ENCODE measurements around the gene ZC3HAV1L. TPM values are rescaled to one million over a fixed set of nuclear protein-coding genes. Genes with fewer than 3 reads are reported as not detected.

ZC3HAV1L gene
- total RNA-seq, 1 experiment from 2014 or later = 11.8 TPM

DNA sequence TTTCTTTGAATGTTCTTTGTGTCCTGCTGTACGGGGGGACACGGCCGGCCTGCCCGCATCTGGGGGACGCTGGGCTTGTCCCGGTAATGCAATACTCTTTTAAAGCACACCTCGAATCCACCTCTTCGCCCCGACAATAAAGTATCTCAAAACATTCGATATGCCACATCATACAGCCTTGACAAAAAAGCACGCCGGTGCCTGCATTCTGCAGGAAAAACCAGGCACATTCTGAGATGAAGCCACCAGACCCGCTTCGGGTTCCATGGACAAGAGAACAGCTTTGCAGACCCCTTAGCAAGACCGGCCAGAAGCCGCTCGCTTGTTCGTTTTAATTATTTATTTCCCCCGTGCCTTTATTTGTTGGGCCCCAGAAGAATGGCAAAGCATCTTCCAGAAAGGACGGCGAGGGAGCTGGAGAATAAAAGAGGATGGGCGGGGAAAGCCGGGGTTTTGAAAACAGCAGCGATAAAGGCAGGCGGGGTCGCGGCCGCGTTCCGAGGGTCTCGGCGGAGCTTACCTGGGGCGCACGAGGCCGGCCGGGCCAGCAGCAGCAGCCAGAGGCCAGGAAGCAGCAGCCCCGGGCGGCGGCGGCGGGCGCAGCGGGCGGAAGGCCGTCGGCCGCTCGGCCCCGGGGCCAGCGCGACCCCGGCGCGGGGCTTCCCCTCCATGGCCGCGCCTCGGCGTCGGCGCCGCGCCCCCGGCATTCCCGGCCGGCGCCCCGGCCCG, 55.1 kb downstream of the ZC3HAV1L start:
- Histone ChIP-seq H3K27ac (ENCODE audit: low read depth, low read length) (peak overlapping the region; percentile 61; the same call in 1 of the 2 replicates), H3K4me1 (ENCODE audit: control insufficient read depth in 1 of 2, insufficient read depth in 2 of 2, low read length in 2 of 2) (peaks cover 7 to 41% of the 10 kb centered on the region in 2 experiments; a peak in 3 of 4 replicates), H2AFZ (ENCODE audit: low read depth, low read length, poor library complexity, severe bottlenecking) (no peak overlapping the region), H3K4me3 (replicated peaks in 1 of 2; ENCODE audit: low read depth in 1 of 2, low read length in 2 of 2) (peak overlapping the region; percentile 61 to 74), H3K27me3 (ENCODE audit: insufficient read depth, low read length) (no peaks in the 10 kb centered on the region), H3K9me2 (ENCODE audit: insufficient read depth) (no peaks in the 10 kb centered on the region), H3K36me3 (ENCODE audit: control insufficient read depth in 1 of 2, insufficient read depth in 2 of 2, low read length in 2 of 2) (no peaks in the 10 kb centered on the region), H3K9ac (ENCODE audit: low read length) (peak overlapping the region; percentile 74), H3K9me3 (ENCODE audit: control insufficient read depth in 1 of 2, insufficient read depth in 1 of 2, low read depth in 1 of 2, low read length in 2 of 2) (no peaks in the 10 kb centered on the region), H4K20me1 (ENCODE audit: insufficient read depth) (no peaks in the 10 kb centered on the region), H3K4me2 (ENCODE audit: low read length) (peak overlapping the region; percentile 87), H3K79me2 (ENCODE audit: insufficient read depth, low read length) (peaks cover 8% of the 10 kb centered on the region)
- POLR2A ChIA-PET = interaction anchor here (1.2 kb wide), 1 partner anchor 94 kb away, joined by 3 read pairs; no protein-coding TSS in a partner anchor
- CTCF ChIA-PET = interaction anchor here (1.6 kb wide), 1 partner anchor 94 kb away, joined by 5 read pairs; no protein-coding TSS in a partner anchor
- BruUV-seq (replicated peaks) = TSS peak; percentile 55
- no peak; the same call in 1 of the 2 replicates for ATAC-seq
- RAD21 ChIA-PET (ENCODE audit: low non-redundant PET in 1 of 2, low total read pairs in 2 of 2, uncharacterized antibody in 2 of 2, unreplicated experiment in 2 of 2) = no interaction called here
- intact Hi-C loops (cut with micrococcal nuclease) = loop anchor here (2.0 kb wide), 1 partner anchor 94 kb away; no protein-coding TSS in a partner anchor
- DNase-seq (ENCODE audit: low read depth, low spot score) = no peak
- TF ChIP-seq CBX3 (IDR thresholded peaks at IDR 0.05; ENCODE audit: low read depth) (no peak), ZBTB33 (IDR thresholded peaks at IDR 0.05; ENCODE audit: extremely low read depth, insufficient replicate concordance, low read length) (no peak), FOSL1 (IDR thresholded peaks at IDR 0.05; ENCODE audit: low read depth) (no peak), SIN3A (IDR thresholded peaks at IDR 0.05; ENCODE audit: low read depth) (no peak), YY1 (IDR thresholded peaks at IDR 0.05; ENCODE audit: extremely low read depth, insufficient replicate concordance, low read depth, low read length) (no peak), REST (IDR thresholded peaks at IDR 0.05; ENCODE audit: low read depth) (no peak), ZNF274 (IDR thresholded peaks at IDR 0.05; ENCODE audit: low read depth, low read length) (no peak), EZH2phosphoT487 (IDR thresholded peaks at IDR 0.05; ENCODE audit: borderline replicate concordance) (no peak), EGR1 (IDR thresholded peaks at IDR 0.05; ENCODE audit: low read depth) (no peak), ELF1 (IDR thresholded peaks at IDR 0.05; ENCODE audit: borderline replicate concordance, low read depth) (no peak), JUND (IDR thresholded peaks at IDR 0.05) (no peak), ATF3 (IDR thresholded peaks at IDR 0.05) (no peak), MAX (IDR thresholded peaks at IDR 0.05) (no peak), RAD21 (IDR thresholded peaks at IDR 0.05; ENCODE audit: low read depth) (no peak)
